Smooth muscle cell (in vitro differentiated cells): ENCODE results near the gene CMC4. TPM values are rescaled to one million over a fixed set of nuclear protein-coding genes. Genes with fewer than 3 reads are reported as not detected.

ENCODE experiments used
- DNase-seq: peaks from one replicate; lab custom pipeline; 2025; ENCODE audit not compliant: unreplicated experiment; lab: John Stamatoyannopoulos, UW
- H2AFZ ChIP-seq: fragments of 200-600 bp; sonication (generic); 2 replicates; pipeline ENCODE4 v1.6.0; 2016; ENCODE audit warnings: antibody characterized with exemption, low read depth, mild to moderate bottlenecking
- H3F3A ChIP-seq: fragments of 200-600 bp; sonication (generic); 2 replicates; pipeline ENCODE4 v1.6.0; 2017; ENCODE audit warnings: antibody characterized with exemption, low read depth
- H3K27ac ChIP-seq: fragments of 200-600 bp; sonication (generic); 2 replicates; pipeline ENCODE4 v1.5.1; 2016; ENCODE audit warnings: low read depth, mild to moderate bottlenecking
- H3K27me3 ChIP-seq: fragments of 200-600 bp; sonication (generic); 2 replicates; pipeline ENCODE4 v1.6.1; 2016; ENCODE audit warnings: low read depth, mild to moderate bottlenecking
- H3K36me3 ChIP-seq: fragments of 200-600 bp; sonication (generic); 2 replicates; pipeline ENCODE4 v1.5.1; 2016; ENCODE audit warnings: low read depth
- H3K4me1 ChIP-seq: fragments of 200-600 bp; sonication (generic); 2 replicates; pipeline ENCODE4 v1.5.1; 2016; ENCODE audit warnings: low read depth
- H3K4me2 ChIP-seq: fragments of 200-600 bp; sonication (generic); 2 replicates; pipeline ENCODE4 v1.6.0; 2016; ENCODE audit warnings: mild to moderate bottlenecking
- H3K4me3 ChIP-seq: fragments of 200-600 bp; sonication (generic); 2 replicates; pipeline ENCODE4 v1.5.1; 2016; ENCODE audit warnings: mild to moderate bottlenecking
- H3K79me2 ChIP-seq: fragments of 200-600 bp; sonication (generic); 2 replicates; pipeline ENCODE4 v1.6.0; 2016; ENCODE audit warnings: low read depth, mild to moderate bottlenecking
- H3K9ac ChIP-seq: fragments of 200-600 bp; sonication (generic); 2 replicates; pipeline ENCODE4 v1.6.0; 2016; ENCODE audit warnings: low read depth
- H3K9me3 ChIP-seq: fragments of 200-600 bp; sonication (generic); replicated peaks from 2 replicates; pipeline ENCODE4 v1.5.1; 2016; ENCODE audit warnings: low read depth
- H4K20me1 ChIP-seq: fragments of 200-600 bp; sonication (generic); 2 replicates; pipeline ENCODE4 v1.6.0; 2016; ENCODE audit warnings: low read depth
- whole genome bisulfite sequencing: methylation state at CpG from one replicate; pipeline ENCODE4 v1.1.7; 2016; ENCODE audit warnings: low lambda C conversion rate; 5-methylcytosine and 5-hydroxymethylcytosine counted together
- polyA plus RNA-seq: library from polyadenylated mRNA; unstranded; fragments of >200 nt; fragmentation: Nextera tagmentation; extraction: Ambion mirVana; gene quantifications from 2 replicates; pipeline ENCODE4 v1.2.1, GENCODE V29; 2016
- total RNA-seq: library from RNA; depleted of rRNA; stranded (reverse); fragments of >200 nt; gene quantifications from 2 replicates; pipeline ENCODE4 v1.2.3, GENCODE V29; 2014
- TF ChIP-seq, protein P1 (sequence below): fragments of 200-600 bp; sonication (generic); IDR thresholded peaks from 2 replicates; pipeline ENCODE4 v1.5.1; 2017; ENCODE audit warnings: borderline replicate concordance, mild to moderate bottlenecking, antibody characterized with exemption; ENCODE audit not compliant: insufficient read depth, poor library complexity, severe bottlenecking

CMC4 gene
- total and polyA plus RNA-seq, 2 experiments from 2014 or later: 21.2 to 24.5 TPM

GRCh38 chrX:155026420-155026726 is 44.6 kb downstream of the CMC4 start:
- Histone ChIP-seq H3K4me3 (peak overlapping the region; percentile 71), H3F3A (peaks cover 3% of the 10 kb centered on the region), H3K9me3 (no peaks in the 10 kb centered on the region), H3K79me2 (peaks cover 8% of the 10 kb centered on the region), H3K27me3 (no peaks in the 10 kb centered on the region), H3K4me1 (no peaks in the 10 kb centered on the region), H3K36me3 (no peaks in the 10 kb centered on the region), H3K4me2 (peak overlapping the region; percentile 80), H2AFZ (peak overlapping the region; percentile 35), H3K9ac (peak overlapping the region; percentile 95), H4K20me1 (no peaks in the 10 kb centered on the region), H3K27ac (peak overlapping the region; percentile 99)
- DNase-seq: no peak
- TF ChIP-seq, protein P1, sequence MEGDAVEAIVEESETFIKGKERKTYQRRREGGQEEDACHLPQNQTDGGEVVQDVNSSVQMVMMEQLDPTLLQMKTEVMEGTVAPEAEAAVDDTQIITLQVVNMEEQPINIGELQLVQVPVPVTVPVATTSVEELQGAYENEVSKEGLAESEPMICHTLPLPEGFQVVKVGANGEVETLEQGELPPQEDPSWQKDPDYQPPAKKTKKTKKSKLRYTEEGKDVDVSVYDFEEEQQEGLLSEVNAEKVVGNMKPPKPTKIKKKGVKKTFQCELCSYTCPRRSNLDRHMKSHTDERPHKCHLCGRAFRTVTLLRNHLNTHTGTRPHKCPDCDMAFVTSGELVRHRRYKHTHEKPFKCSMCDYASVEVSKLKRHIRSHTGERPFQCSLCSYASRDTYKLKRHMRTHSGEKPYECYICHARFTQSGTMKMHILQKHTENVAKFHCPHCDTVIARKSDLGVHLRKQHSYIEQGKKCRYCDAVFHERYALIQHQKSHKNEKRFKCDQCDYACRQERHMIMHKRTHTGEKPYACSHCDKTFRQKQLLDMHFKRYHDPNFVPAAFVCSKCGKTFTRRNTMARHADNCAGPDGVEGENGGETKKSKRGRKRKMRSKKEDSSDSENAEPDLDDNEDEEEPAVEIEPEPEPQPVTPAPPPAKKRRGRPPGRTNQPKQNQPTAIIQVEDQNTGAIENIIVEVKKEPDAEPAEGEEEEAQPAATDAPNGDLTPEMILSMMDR: no peak
- 50% methylated on average over 15 of the region's 16 CpGs for WGBS

DNA sequence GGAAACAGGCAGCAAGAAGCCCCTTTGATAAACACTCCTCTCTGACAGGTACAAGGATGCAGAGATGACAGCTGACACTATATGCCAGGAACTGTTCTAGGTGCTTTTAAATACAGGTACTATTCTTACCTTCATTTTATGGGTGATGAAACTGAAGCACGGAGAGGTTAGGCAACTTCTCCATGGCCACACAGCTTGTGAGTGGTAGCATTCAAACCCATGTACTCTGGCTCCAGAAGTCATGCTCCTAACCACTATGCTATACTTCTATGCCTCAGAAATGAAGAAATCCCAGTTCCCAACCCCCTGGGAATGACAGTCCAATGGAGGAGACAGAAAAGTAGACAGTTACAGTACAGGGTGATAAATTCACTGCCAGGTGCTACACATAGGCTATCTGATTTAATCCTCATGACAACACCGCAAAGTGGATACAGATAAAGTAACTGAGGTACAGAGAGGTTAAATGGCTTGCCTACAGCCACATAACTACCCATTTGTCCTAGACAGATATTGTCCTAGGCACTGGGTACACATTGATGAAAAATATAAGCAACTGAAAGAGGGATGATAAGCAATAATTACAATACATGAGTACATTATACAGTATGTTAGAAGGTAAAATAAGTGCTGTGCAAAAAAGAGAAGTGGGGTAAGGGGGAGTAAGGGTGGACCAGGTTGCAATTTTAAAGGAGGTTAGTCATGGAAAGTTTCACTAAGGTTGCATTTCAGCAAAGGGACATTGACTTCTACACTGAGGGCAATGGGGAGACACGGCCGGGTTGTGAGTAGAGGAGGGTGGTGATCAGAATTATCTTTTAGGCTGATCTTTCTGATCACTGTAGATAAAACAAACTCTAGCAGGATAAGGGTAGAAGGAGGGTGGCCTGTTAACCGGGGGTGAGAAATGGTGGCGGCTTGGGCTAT is 46.8 kb downstream of the CMC4 start:
- no peaks in the 10 kb centered on the region for H3K36me3 ChIP-seq
- H3F3A ChIP-seq: peaks cover 3% of the 10 kb centered on the region
- H3K9me3 ChIP-seq: no peaks in the 10 kb centered on the region
- H3K4me1 ChIP-seq: no peaks in the 10 kb centered on the region
- DNase-seq: no peak
- H3K79me2 ChIP-seq: no peaks in the 10 kb centered on the region
- H3K27me3 ChIP-seq: no peaks in the 10 kb centered on the region
- H2AFZ ChIP-seq: no peak overlapping the region
- TF ChIP-seq, protein P1: no peak
- no peak overlapping the region for H3K4me3 ChIP-seq
- H3K27ac ChIP-seq: no peak overlapping the region
- no peaks in the 10 kb centered on the region for H4K20me1 ChIP-seq
- H3K9ac ChIP-seq: no peak overlapping the region
- H3K4me2 ChIP-seq: no peak overlapping the region
- 77% methylated on average over 6 of the region's 6 CpGs for WGBS

DNA sequence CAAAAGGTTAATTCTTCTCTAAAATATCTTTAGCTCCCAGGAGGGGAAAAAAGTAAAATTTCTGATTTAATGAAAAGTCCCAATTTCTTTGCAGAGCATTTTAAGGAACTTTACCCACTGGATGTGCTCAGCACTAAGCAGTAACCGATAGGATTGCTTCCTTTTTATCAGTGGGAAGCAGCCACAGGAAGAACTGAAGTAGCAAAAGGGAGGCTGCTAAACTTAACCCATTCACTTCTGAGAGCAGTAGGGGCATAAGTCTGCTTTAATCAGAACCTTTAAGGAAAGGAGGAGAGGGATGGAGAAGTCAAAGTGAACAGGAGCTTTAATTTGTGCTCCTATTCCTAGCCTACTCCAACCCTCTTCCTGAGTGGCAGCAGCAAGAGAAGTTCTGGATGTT is 48.4 kb downstream of the CMC4 start, which contains the start of gene F8:
TSS of gene F8 (minus strand) at position 139 of the 400 bp plus-strand sequence. CDS start 171 bp downstream, outside the sequence.
- H3K9ac ChIP-seq: no peak within 1 kb of the TSS
- WGBS: 28% methylated on average over 1 of the region's 1 CpG
- H3K4me1 ChIP-seq: no peaks in the 10 kb centered on the region
- DNase-seq: no peak
- H4K20me1 ChIP-seq: no peaks in the 10 kb centered on the region
- H3K79me2 ChIP-seq: no peaks in the 10 kb centered on the region
- H3F3A ChIP-seq: peaks cover 3% of the 10 kb centered on the region
- no peak within 1 kb of the TSS for H3K4me2 ChIP-seq
- H3K9me3 ChIP-seq: no peaks in the 10 kb centered on the region
- H3K27me3 ChIP-seq: no peaks in the 10 kb centered on the region
- TF ChIP-seq, protein P1: no peak
- H3K36me3 ChIP-seq: no peaks in the 10 kb centered on the region
- H3K4me3 ChIP-seq: no peak within 1 kb of the TSS
- no peak within 1 kb of the TSS for H2AFZ ChIP-seq
- no peak within 1 kb of the TSS for H3K27ac ChIP-seq
